WTC11 (cell line): ENCODE results near the gene GLS. TPM values are rescaled to one million over a fixed set of nuclear protein-coding genes. Genes with fewer than 3 reads are reported as not detected.

ENCODE experiments used
- ATAC-seq: fragments of 200-7000 bp; cut with Tn5 transposase; 2 replicates; pipeline ENCODE4 v1.10.0; 2021; ENCODE audit warnings: mild to moderate bottlenecking, moderate library complexity
- CTCF ChIA-PET: fragments of 300-600 bp; sonication (Branson Sonifier 250); formaldehyde crosslinking; loops from one replicate; lab custom pipeline; 2021; ENCODE audit warnings: antibody characterized with exemption; lab: Charles Lee
- POLR2A ChIA-PET: fragments of 350-600 bp; sonication (Branson Sonifier 250); formaldehyde crosslinking; loops from one replicate; lab custom pipeline; 2021; ENCODE audit warnings: antibody characterized with exemption; lab: Charles Lee
- DNase-seq: peaks from one replicate; pipeline ENCODE4 v3.0.0; 2021; ENCODE audit warnings: low spot score
- H3K27ac Mint-ChIP-seq: 2 replicates; pipeline ENCODE4 v1.8.0; 2021; ENCODE audit warnings: mixed read lengths
- H3K27me3 Mint-ChIP-seq: 2 replicates; pipeline ENCODE4 v1.8.0; 2021; ENCODE audit warnings: low read depth, mild to moderate bottlenecking, moderate library complexity, mixed read lengths
- H3K36me3 Mint-ChIP-seq: 2 replicates; pipeline ENCODE4 v1.8.0; 2021; ENCODE audit warnings: mixed read lengths
- H3K4me1 Mint-ChIP-seq: 2 replicates; pipeline ENCODE4 v1.8.0; 2022; ENCODE audit warnings: mixed read lengths
- H3K4me3 Mint-ChIP-seq: 2 replicates; pipeline ENCODE4 v1.8.0; 2021; ENCODE audit warnings: mild to moderate bottlenecking, moderate library complexity, mixed read lengths
- H3K9me3 Mint-ChIP-seq: 2 replicates; pipeline ENCODE4 v1.8.0; 2021; ENCODE audit warnings: mixed read lengths
- AR ChIP-seq: fragments of 250-450 bp; sonication (Bioruptor Pico); IDR thresholded peaks from 2 replicates; pipeline ENCODE4 v1.9.0; 2021; ENCODE audit warnings: mild to moderate bottlenecking
- ELF4 ChIP-seq: sonication (generic); formaldehyde crosslinking; IDR thresholded peaks from 2 replicates; pipeline ENCODE4 v1.8.1; 2022; ENCODE audit warnings: low read depth, mild to moderate bottlenecking, moderate library complexity, missing genetic modification reagents
- EMX1 ChIP-seq: fragments of 250-450 bp; sonication (Bioruptor Pico); IDR thresholded peaks from 2 replicates; pipeline ENCODE4 v1.8.0; 2021; ENCODE audit warnings: mild to moderate bottlenecking
- ERG ChIP-seq: fragments of 250-450 bp; sonication (Bioruptor Pico); IDR thresholded peaks from 2 replicates; pipeline ENCODE4 v1.8.0; 2021; ENCODE audit warnings: mild to moderate bottlenecking
- FOXK1 ChIP-seq: sonication (generic); formaldehyde crosslinking; IDR thresholded peaks from 2 replicates; pipeline ENCODE4 v1.8.0; 2022; ENCODE audit warnings: mild to moderate bottlenecking, moderate library complexity, missing genetic modification reagents
- MAX ChIP-seq: sonication (generic); formaldehyde crosslinking; IDR thresholded peaks from 2 replicates; pipeline ENCODE4 v1.8.0; 2022; ENCODE audit warnings: mild to moderate bottlenecking, missing genetic modification reagents
- NR3C1 ChIP-seq: sonication (generic); formaldehyde crosslinking; conservative IDR thresholded peaks from 2 replicates; pipeline ENCODE4 v1.8.1; 2023; ENCODE audit warnings: low read depth, mild to moderate bottlenecking, missing genetic modification reagents
- RELA ChIP-seq: sonication (generic); formaldehyde crosslinking; IDR thresholded peaks from 2 replicates; pipeline ENCODE4 v1.8.1; 2022; ENCODE audit warnings: missing genetic modification reagents, mild to moderate bottlenecking, borderline replicate concordance
- RORB ChIP-seq: fragments of 250-450 bp; sonication (Bioruptor Pico); IDR thresholded peaks from 2 replicates; pipeline ENCODE4 v1.9.0; 2021; ENCODE audit warnings: mild to moderate bottlenecking
- SMAD3 ChIP-seq: sonication (generic); formaldehyde crosslinking; IDR thresholded peaks from 2 replicates; pipeline ENCODE4 v1.8.0; 2022; ENCODE audit warnings: missing genetic modification reagents, mild to moderate bottlenecking, borderline replicate concordance
- ZNF423 ChIP-seq: fragments of 250-450 bp; sonication (Bioruptor Pico); IDR thresholded peaks from 2 replicates; pipeline ENCODE4 v2.1.2; 2022; ENCODE audit warnings: mild to moderate bottlenecking, moderate library complexity
- total RNA-seq: library from RNA; stranded (reverse); gene quantifications from 3 replicates; pipeline ENCODE4 v1.2.3, GENCODE V29; 2021
- TF ChIP-seq, protein P1 (sequence below): fragments of 250-450 bp; sonication (Bioruptor Pico); conservative IDR thresholded peaks from 2 replicates; pipeline ENCODE4 v1.9.0; 2021; ENCODE audit warnings: mild to moderate bottlenecking
- TF ChIP-seq, protein P2 (sequence below): sonication (generic); formaldehyde crosslinking; conservative IDR thresholded peaks from 2 replicates; pipeline ENCODE4 v1.8.1; 2022; ENCODE audit warnings: mild to moderate bottlenecking, missing genetic modification reagents
- TF ChIP-seq, protein P3 (sequence below): fragments of 250-450 bp; sonication (Bioruptor Pico); IDR thresholded peaks from 2 replicates; pipeline ENCODE4 v2.1.2; 2022; ENCODE audit warnings: mild to moderate bottlenecking, moderate library complexity
- TF ChIP-seq, protein P4 (sequence below): sonication (generic); formaldehyde crosslinking; IDR thresholded peaks from 2 replicates; pipeline ENCODE4 v1.8.1; 2023; ENCODE audit warnings: mild to moderate bottlenecking, missing genetic modification reagents, borderline replicate concordance
- TF ChIP-seq, protein P5 (sequence below): sonication (generic); formaldehyde crosslinking; IDR thresholded peaks from 2 replicates; pipeline ENCODE4 v1.8.0; 2022; ENCODE audit warnings: mild to moderate bottlenecking, missing genetic modification reagents

Gene GLS
- total RNA-seq, 1 experiment from 2014 or later, result 115 TPM

GRCh38 chr2:190987938-190988337, 107.3 kb downstream of the GLS start:
- ATAC-seq (no peak), DNase-seq (no peak)
- POLR2A ChIA-PET, result interaction anchor here (0.5 kb wide), 1 partner anchor 69 kb away, joined by 4 read pairs; no protein-coding TSS in a partner anchor
- Mint-ChIP-seq H3K36me3 (peaks cover 78% of the 10 kb centered on the region), H3K4me3 (no peak overlapping the region), H3K4me1 (0 out of 2 replicates have a peak, but pooled peaks cover 2% of the 10 kb centered on the region), H3K27me3 (no peaks in the 10 kb centered on the region), H3K27ac (0 out of 2 replicates have a peak overlapping the region, but pooled peaks have one; percentile 33)
- TF ChIP-seq SMAD3 (CRISPR knock-in tag) (no peak), MAX (CRISPR knock-in tag) (no peak), ELF4 (no peak)
- TF ChIP-seq, protein P1, sequence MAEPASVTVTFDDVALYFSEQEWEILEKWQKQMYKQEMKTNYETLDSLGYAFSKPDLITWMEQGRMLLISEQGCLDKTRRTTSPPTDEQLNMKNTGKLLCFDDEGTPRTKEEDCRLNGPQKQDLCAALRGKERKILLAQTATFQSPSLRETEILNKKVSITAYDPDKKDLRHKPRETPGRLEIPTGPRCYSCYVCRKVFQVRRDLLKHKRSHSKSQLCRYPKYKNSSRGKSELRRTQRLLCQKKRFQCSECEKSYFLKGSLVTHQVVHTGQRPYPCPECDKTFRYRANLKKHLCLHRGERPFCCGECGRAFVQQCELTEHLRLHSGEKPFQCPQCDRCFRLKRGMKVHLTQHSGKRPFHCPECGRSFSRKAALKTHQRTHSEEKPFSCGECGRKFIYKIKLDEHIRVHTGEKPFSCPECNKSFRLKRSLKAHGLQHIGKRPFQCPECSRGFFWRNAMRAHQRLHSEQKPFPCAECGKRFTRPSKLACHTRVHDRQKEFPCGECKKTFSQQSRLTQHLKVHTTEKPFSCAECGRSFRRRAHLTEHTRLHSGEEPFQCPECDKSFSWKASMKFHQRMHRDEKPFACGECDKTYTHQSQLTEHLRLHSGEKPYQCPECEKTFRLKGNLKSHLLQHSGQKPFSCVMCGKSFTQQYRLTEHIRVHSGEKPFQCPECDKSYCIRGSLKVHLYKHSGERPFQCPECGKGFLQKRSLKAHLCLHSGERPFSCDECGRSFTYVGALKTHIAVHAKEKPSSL (CRISPR knock-in tag), result no peak
- TF ChIP-seq, all 79 proteins: peak for 0
- no peaks in the 10 kb centered on the region for H3K9me3 Mint-ChIP-seq
- CTCF ChIA-PET, result interaction anchor here (0.9 kb wide), 1 partner anchor 8 kb away, joined by 3 read pairs; no protein-coding TSS in a partner anchor

DNA sequence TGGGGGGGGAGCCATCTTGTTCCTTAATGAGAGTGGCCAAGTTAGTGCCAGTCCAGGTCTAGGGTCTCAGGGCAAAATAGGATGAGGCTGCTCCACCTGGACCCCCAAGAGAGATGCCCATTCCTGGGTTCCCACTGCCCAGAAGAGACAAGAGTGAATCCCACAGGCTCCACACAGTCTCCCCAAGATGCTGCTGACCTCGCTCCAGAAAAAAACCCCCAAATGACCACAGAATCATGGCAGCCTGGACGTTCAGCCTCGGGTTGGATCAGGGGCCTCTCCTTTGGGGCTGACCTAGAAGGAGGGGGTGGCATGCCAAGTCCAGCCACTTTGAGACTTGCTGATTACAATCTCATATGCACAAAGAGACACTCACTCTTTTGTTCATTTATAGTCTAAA, 108.3 kb downstream of the GLS start:
- POLR2A ChIA-PET, result no interaction called here
- CTCF ChIA-PET, result no interaction called here
- no peaks in the 10 kb centered on the region for H3K9me3 Mint-ChIP-seq
- no peak overlapping the region for H3K27ac Mint-ChIP-seq
- H3K4me1 Mint-ChIP-seq, result 0 out of 2 replicates have a peak, but pooled peaks cover 2% of the 10 kb centered on the region
- TF ChIP-seq MAX (CRISPR knock-in tag) (no peak), ERG (CRISPR knock-in tag) (no peak), RELA (CRISPR knock-in tag) (no peak)
- TF ChIP-seq, protein P2, sequence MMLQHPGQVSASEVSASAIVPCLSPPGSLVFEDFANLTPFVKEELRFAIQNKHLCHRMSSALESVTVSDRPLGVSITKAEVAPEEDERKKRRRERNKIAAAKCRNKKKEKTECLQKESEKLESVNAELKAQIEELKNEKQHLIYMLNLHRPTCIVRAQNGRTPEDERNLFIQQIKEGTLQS (CRISPR knock-in tag), result no peak
- ATAC-seq (no peak), DNase-seq (no peak)
- H3K4me3 Mint-ChIP-seq, result no peak overlapping the region
- peaks cover 79% of the 10 kb centered on the region for H3K36me3 Mint-ChIP-seq
- no peaks in the 10 kb centered on the region for H3K27me3 Mint-ChIP-seq

DNA sequence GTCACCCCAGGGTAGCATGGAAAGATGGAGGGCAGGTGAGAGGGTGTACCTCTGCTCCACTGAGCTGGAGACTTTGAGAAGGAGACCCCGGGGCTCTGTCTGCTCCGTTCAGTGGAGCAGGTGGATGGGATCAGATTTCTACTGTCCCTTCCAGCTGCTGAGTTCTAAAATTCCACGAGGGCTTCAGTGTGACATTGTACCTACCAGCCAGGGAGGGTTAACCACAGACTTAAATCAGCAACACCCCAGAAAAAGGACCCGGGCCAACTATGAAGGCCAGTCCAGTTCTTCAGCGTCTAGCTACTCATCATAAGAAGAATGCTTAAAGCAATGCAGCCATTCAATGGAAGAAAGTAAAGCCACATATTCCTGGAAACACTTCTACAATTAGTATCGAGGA, 109.5 kb downstream of the GLS start:
- no peak for DNase-seq
- no peak for ATAC-seq
- no peak overlapping the region for H3K4me3 Mint-ChIP-seq
- no peaks in the 10 kb centered on the region for H3K27me3 Mint-ChIP-seq
- H3K4me1 Mint-ChIP-seq, result 0 out of 2 replicates have a peak, but pooled peaks cover 2% of the 10 kb centered on the region
- ChIA-PET POLR2A (no interaction called here), CTCF (no interaction called here)
- H3K27ac Mint-ChIP-seq, result no peak overlapping the region
- no peaks in the 10 kb centered on the region for H3K9me3 Mint-ChIP-seq
- H3K36me3 Mint-ChIP-seq, result peaks cover 77% of the 10 kb centered on the region
- no peak for TF ChIP-seq FOXK1 (CRISPR knock-in tag)
- TF ChIP-seq RORB, result no peak
- TF ChIP-seq, protein P3, sequence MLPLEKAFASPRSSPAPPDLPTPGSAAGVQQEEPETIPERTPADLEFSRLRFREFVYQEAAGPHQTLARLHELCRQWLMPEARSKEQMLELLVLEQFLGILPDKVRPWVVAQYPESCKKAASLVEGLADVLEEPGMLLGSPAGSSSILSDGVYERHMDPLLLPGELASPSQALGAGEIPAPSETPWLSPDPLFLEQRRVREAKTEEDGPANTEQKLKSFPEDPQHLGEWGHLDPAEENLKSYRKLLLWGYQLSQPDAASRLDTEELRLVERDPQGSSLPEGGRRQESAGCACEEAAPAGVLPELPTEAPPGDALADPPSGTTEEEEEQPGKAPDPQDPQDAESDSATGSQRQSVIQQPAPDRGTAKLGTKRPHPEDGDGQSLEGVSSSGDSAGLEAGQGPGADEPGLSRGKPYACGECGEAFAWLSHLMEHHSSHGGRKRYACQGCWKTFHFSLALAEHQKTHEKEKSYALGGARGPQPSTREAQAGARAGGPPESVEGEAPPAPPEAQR (CRISPR knock-in tag), result no peak
- no peak for TF ChIP-seq NR3C1 (CRISPR knock-in tag)
- TF ChIP-seq, protein P4, sequence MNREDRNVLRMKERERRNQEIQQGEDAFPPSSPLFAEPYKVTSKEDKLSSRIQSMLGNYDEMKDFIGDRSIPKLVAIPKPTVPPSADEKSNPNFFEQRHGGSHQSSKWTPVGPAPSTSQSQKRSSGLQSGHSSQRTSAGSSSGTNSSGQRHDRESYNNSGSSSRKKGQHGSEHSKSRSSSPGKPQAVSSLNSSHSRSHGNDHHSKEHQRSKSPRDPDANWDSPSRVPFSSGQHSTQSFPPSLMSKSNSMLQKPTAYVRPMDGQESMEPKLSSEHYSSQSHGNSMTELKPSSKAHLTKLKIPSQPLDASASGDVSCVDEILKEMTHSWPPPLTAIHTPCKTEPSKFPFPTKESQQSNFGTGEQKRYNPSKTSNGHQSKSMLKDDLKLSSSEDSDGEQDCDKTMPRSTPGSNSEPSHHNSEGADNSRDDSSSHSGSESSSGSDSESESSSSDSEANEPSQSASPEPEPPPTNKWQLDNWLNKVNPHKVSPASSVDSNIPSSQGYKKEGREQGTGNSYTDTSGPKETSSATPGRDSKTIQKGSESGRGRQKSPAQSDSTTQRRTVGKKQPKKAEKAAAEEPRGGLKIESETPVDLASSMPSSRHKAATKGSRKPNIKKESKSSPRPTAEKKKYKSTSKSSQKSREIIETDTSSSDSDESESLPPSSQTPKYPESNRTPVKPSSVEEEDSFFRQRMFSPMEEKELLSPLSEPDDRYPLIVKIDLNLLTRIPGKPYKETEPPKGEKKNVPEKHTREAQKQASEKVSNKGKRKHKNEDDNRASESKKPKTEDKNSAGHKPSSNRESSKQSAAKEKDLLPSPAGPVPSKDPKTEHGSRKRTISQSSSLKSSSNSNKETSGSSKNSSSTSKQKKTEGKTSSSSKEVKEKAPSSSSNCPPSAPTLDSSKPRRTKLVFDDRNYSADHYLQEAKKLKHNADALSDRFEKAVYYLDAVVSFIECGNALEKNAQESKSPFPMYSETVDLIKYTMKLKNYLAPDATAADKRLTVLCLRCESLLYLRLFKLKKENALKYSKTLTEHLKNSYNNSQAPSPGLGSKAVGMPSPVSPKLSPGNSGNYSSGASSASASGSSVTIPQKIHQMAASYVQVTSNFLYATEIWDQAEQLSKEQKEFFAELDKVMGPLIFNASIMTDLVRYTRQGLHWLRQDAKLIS, result no peak
- TF ChIP-seq, protein P5, sequence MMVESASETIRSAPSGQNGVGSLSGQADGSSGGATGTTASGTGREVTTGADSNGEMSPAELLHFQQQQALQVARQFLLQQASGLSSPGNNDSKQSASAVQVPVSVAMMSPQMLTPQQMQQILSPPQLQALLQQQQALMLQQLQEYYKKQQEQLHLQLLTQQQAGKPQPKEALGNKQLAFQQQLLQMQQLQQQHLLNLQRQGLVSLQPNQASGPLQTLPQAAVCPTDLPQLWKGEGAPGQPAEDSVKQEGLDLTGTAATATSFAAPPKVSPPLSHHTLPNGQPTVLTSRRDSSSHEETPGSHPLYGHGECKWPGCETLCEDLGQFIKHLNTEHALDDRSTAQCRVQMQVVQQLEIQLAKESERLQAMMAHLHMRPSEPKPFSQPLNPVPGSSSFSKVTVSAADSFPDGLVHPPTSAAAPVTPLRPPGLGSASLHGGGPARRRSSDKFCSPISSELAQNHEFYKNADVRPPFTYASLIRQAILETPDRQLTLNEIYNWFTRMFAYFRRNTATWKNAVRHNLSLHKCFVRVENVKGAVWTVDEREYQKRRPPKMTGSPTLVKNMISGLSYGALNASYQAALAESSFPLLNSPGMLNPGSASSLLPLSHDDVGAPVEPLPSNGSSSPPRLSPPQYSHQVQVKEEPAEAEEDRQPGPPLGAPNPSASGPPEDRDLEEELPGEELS (CRISPR knock-in tag), result no peak
- no peak for TF ChIP-seq AR (CRISPR knock-in tag)
- TF ChIP-seq EMX1 (CRISPR knock-in tag), result no peak
- no peak for TF ChIP-seq ZNF423
